HepG2 (cell line): ENCODE results near the gene UBR4. TPM values are rescaled to one million over a fixed set of nuclear protein-coding genes. Genes with fewer than 3 reads are reported as not detected.

ENCODE experiments used
- ATAC-seq: fragments of 200-7000 bp; cut with Tn5 transposase; 3 replicates; pipeline ENCODE4 v1.9.1; 2020; ENCODE audit warnings: mild to moderate bottlenecking, moderate library complexity
- BruUV-seq: library from RNA; stranded (reverse); fragments of 400-500 nt; replicated peaks from 2 replicates; lab custom pipeline; 2021; lab: Mats Ljungman, UMichigan
- CTCF ChIA-PET: fragments of 300-600 bp; formaldehyde crosslinking; extraction: SDS; loops from one replicate; lab custom pipeline; 2021; ENCODE audit warnings: low total read pairs, inconsistent platforms, low intra/inter-chr PET ratio; lab: Yijun Ruan, JAX
- POLR2A ChIA-PET: fragments of 350-600 bp; sonication (Branson Sonifier 250); formaldehyde crosslinking; loops from one replicate; lab custom pipeline; 2020; ENCODE audit warnings: antibody characterized with exemption, inconsistent platforms; lab: Yijun Ruan, JAX
- DNase-seq: peaks from one replicate; pipeline ENCODE4 v3.0.0-alpha.2; 2015; ENCODE audit warnings: low spot score
- FAIRE-seq: peaks from 3 replicates; lab custom pipeline; 2011; peaks lifted over from hg19 to GRCh38; lab: Jason Lieb, UNC
- H2AFZ ChIP-seq: one replicate; pipeline ENCODE4 v1.6.1; 2011; ENCODE audit warnings: low read length, inconsistent platforms
- H3K27ac ChIP-seq: fragments of 300-600 bp; 3 replicates; pipeline ENCODE4 v1.8.0; 2011; ENCODE audit warnings: mixed run types, mild to moderate bottlenecking, mixed read lengths, low read length, inconsistent platforms; ENCODE audit not compliant: insufficient read depth; ENCODE audit errors: extremely low read length
- H3K27me3 ChIP-seq, 2 experiments: fragments of 200-600 bp in 1 of 2; 2 replicates in 1 of 2; 3 replicates in 1 of 2; pipeline versions ENCODE4 v1.6.0 to v1.8.0; 2011; ENCODE audit warnings: low read length in 2 of 2, mild to moderate bottlenecking in 2 of 2, moderate library complexity in 2 of 2, inconsistent platforms in 1 of 2; ENCODE audit not compliant: insufficient read depth in 2 of 2, control insufficient read depth in 1 of 2
- H3K36me3 ChIP-seq, 2 experiments: fragments of 200-600 bp in 1 of 2; replicated peaks in 1 of 2; 2 replicates in 1 of 2; 3 replicates in 1 of 2; pipeline versions ENCODE4 v1.5.1 to v1.8.0; 2011; ENCODE audit warnings: low read length in 2 of 2, inconsistent platforms in 1 of 2; ENCODE audit not compliant: insufficient read depth in 2 of 2, control insufficient read depth in 1 of 2
- H3K4me1 ChIP-seq: 2 replicates; pipeline ENCODE4 v1.5.1; 2012; ENCODE audit warnings: low read length, inconsistent platforms; ENCODE audit not compliant: insufficient read depth
- H3K4me2 ChIP-seq: 2 replicates; pipeline ENCODE4 v1.6.0; 2011; ENCODE audit warnings: low read depth, low read length, inconsistent platforms
- H3K4me3 ChIP-seq, 3 experiments: fragments of 200-600 bp in 1 of 3; sonication (generic), shearing (Covaris generic) in 1 of 3; replicated peaks in 1 of 3; 2 replicates each; pipeline ENCODE4 v1.5.1; 2011 to 2016; ENCODE audit warnings: low read length in 3 of 3, inconsistent platforms in 2 of 3, low read depth in 2 of 3, mild to moderate bottlenecking in 2 of 3, control low read depth in 1 of 3, mixed read lengths in 1 of 3; ENCODE audit not compliant: insufficient read depth in 1 of 3
- H3K79me2 ChIP-seq: one replicate; pipeline ENCODE4 v1.6.1; 2011; ENCODE audit warnings: low read length, inconsistent platforms; ENCODE audit not compliant: insufficient read depth
- H3K9ac ChIP-seq: 2 replicates; pipeline ENCODE4 v1.6.0; 2011; ENCODE audit warnings: mild to moderate bottlenecking, low read depth, low read length, inconsistent platforms; ENCODE audit not compliant: insufficient read depth
- H3K9me3 ChIP-seq: 2 replicates; pipeline ENCODE4 v1.5.1; 2012; ENCODE audit warnings: mild to moderate bottlenecking, low read length
- H4K20me1 ChIP-seq: 2 replicates; pipeline ENCODE4 v1.6.0; 2011; ENCODE audit warnings: inconsistent platforms, mild to moderate bottlenecking, low read length, moderate library complexity; ENCODE audit not compliant: insufficient read depth
- ARID4A ChIP-seq: sonication (generic); formaldehyde crosslinking; IDR thresholded peaks from 2 replicates; pipeline ENCODE4 v1.5.0; 2020; ENCODE audit warnings: mild to moderate bottlenecking, missing genetic modification reagents, borderline replicate concordance
- FOXO4 ChIP-seq: sonication (generic); formaldehyde crosslinking; conservative IDR thresholded peaks from 2 replicates; pipeline ENCODE4 v1.8.1; 2023; ENCODE audit warnings: missing genetic modification reagents
- GTF3A ChIP-seq: sonication (generic); formaldehyde crosslinking; conservative IDR thresholded peaks from 2 replicates; pipeline ENCODE4 v1.4.0; 2020; ENCODE audit warnings: mild to moderate bottlenecking, missing genetic modification reagents
- RELA ChIP-seq: sonication (generic); formaldehyde crosslinking; IDR thresholded peaks from 2 replicates; pipeline ENCODE4 v1.4.0; 2020; ENCODE audit warnings: missing genetic modification reagents
- REPIN1 ChIP-seq: sonication (generic); formaldehyde crosslinking; IDR thresholded peaks from 2 replicates; pipeline ENCODE4 v1.8.0; 2022; ENCODE audit warnings: missing genetic modification reagents, low read depth, mild to moderate bottlenecking, borderline replicate concordance
- ZBTB34 ChIP-seq: sonication (generic); formaldehyde crosslinking; IDR thresholded peaks from 2 replicates; pipeline ENCODE4 v1.8.0; 2022; ENCODE audit warnings: mild to moderate bottlenecking, missing genetic modification reagents
- ZBTB43 ChIP-seq: sonication (generic); formaldehyde crosslinking; conservative IDR thresholded peaks from 2 replicates; pipeline ENCODE4 v1.4.0; 2020; ENCODE audit warnings: missing genetic modification reagents
- ZNF326 ChIP-seq: sonication (generic); formaldehyde crosslinking; IDR thresholded peaks from 2 replicates; pipeline ENCODE4 v1.4.0; 2020; ENCODE audit warnings: missing genetic modification reagents, borderline replicate concordance
- ZNF512B ChIP-seq: sonication (generic); formaldehyde crosslinking; IDR thresholded peaks from 2 replicates; pipeline ENCODE4 v1.5.1; 2020; ENCODE audit warnings: missing genetic modification reagents, mild to moderate bottlenecking, borderline replicate concordance
- ZNF580 ChIP-seq: IDR thresholded peaks from 2 replicates; pipeline ENCODE4 v1.6.1; 2016; ENCODE audit warnings: low read depth, borderline replicate concordance
- ZNF850 ChIP-seq: sonication (generic); formaldehyde crosslinking; conservative IDR thresholded peaks from 2 replicates; pipeline ENCODE4 v1.9.0; 2021; ENCODE audit warnings: mild to moderate bottlenecking, missing genetic modification reagents
- WGBS: methylation state at CpG from one replicate; pipeline ENCODE4 v1.1.6; 2017; ENCODE audit warnings: low lambda C conversion rate; 5-methylcytosine and 5-hydroxymethylcytosine counted together
- in situ Hi-C: cut with HindIII; loops from 2 replicates; pipeline ENCODE4 v1.10.0; 2017; ENCODE audit warnings: low pct_unique_long_range_greater_than_20kb; ENCODE audit not compliant: extremely low pct_ligation_motif_present
- intact Hi-C: fragments of 100-400 bp; cut with micrococcal nuclease; formaldehyde crosslinking; loops from one replicate; pipeline ENCODE4 v1.10.0; 2022; ENCODE audit not compliant: unreplicated experiment
- polyA plus RNA-seq, 8 experiments: library from polyadenylated mRNA; depleted of rRNA in 3 of 8; stranded (reverse) in 7 of 8; unstranded in 1 of 8; fragments of >200 nt; fragmentation: Illumina TruSeq in 4 of 8; extraction: Trizol in 4 of 8; gene quantifications; 2 replicates each; pipeline versions ENCODE4 v1.2.1 to v1.2.3, GENCODE V29; 2011 to 2016; ENCODE audit warnings: low read depth in 4 of 8, missing spikeins in 1 of 8, mixed read lengths in 1 of 8; ENCODE audit not compliant: insufficient read depth in 1 of 8
- total RNA-seq, 5 experiments: library from RNA; depleted of rRNA; stranded (reverse); fragments of >200 nt; fragmentation: Illumina TruSeq; extraction: Trizol; gene quantifications; 2 replicates each; pipeline ENCODE4 v1.2.3, GENCODE V29; 2016; ENCODE audit warnings: low read depth in 1 of 5

Gene UBR4
- total and polyA plus RNA-seq, 2 of the 13 experiments (the other 11 are each of a cell fraction or from before 2014, with no cell fraction given) = 59.1 to 106 TPM

- TF ChIP-seq ZNF512B (CRISPR knock-in tag) (no peak), ZNF326 (no peak), ARID4A (no peak)
Measured at GRCh38 chr1:19149736-19150135, 60.3 kb downstream of the UBR4 start (continued).

GRCh38 chr1:19140465-19140864 is 69.6 kb downstream of the UBR4 start:
- H3K79me2 ChIP-seq = no peaks in the 10 kb centered on the region
- DNase-seq (no peak), FAIRE-seq (no peak), ATAC-seq (no peak; the same call in 2 of the 3 replicates)
- H3K36me3 ChIP-seq = peaks cover 30 to 79% of the 10 kb centered on the region in 2 experiments
- ChIA-PET POLR2A (no interaction called here), CTCF (no interaction called here)
- H3K27ac ChIP-seq = peak overlapping the region; percentile 9
- H3K4me2 ChIP-seq = no peak overlapping the region
- no peaks in the 10 kb centered on the region for H3K27me3 ChIP-seq
- no peak overlapping the region for H3K4me3 ChIP-seq
- peaks cover 32% of the 10 kb centered on the region for H3K4me1 ChIP-seq
- intact Hi-C loops (no loop called here), in situ Hi-C loops (no loop called here)
- WGBS = over 99% methylated on average over 10 of the region's 12 CpGs
- H2AFZ ChIP-seq = no peak overlapping the region
- no peaks in the 10 kb centered on the region for H3K9me3 ChIP-seq
- no peak overlapping the region for H3K9ac ChIP-seq
- H4K20me1 ChIP-seq = peaks cover 3% of the 10 kb centered on the region; the same call in 1 of the 2 replicates
- BruUV-seq = no TSS peak
- TF ChIP-seq ZBTB43 (CRISPR knock-in tag) (no peak), REPIN1 (CRISPR knock-in tag) (no peak), FOXO4 (no peak), ZBTB34 (CRISPR knock-in tag) (no peak), GTF3A (CRISPR knock-in tag) (no peak), ZNF580 (CRISPR knock-in tag) (no peak), ZNF850 (no peak), RELA (CRISPR knock-in tag) (no peak)
